Stimulated activated CD4-positive, alpha-beta T cell treated with anti-CD3 and anti-CD28 coated beads, Interleukin-2, amount 100 ng/mL, for 48 hours (primary cell): Measurements from ENCODE around the gene BRCA2.
A peak's percentile ranks its signal among the peaks of the same experiment; 100 is the strongest.
"Not testable (repeated sequence)": the region's sequence is repeated elsewhere in the genome, so short reads cannot be mapped to it uniquely, and the experiment has no call there.

Experiments
- DNase-seq, 2 donors: peaks; one replicate each; pipeline ENCODE4 v3.0.0-alpha.2; 2020

The BRCA2 gene

GRCh38 chr13:32314271-32315237, 754 bp upstream of the BRCA2 start:
- peak; percentile 40 to 49 for DNase-seq

- no peak for DNase-seq
These were observed 676 bp downstream of the BRCA2 start for GRCh38 chr13:32316028-32316339.

GRCh38 chr13:32316501-32316900, 1.2 kb downstream of the BRCA2 start:
- DNase-seq = no peak

GRCh38 chr13:32317716-32318465, 2.6 kb downstream of the BRCA2 start:
- no peak for DNase-seq

GRCh38 chr13:32320528-32320927, 5.2 kb downstream of the BRCA2 start:
- no peak for DNase-seq

GRCh38 chr13:32323912-32324311, 8.6 kb downstream of the BRCA2 start:
- no peak for DNase-seq

GRCh38 chr13:32330441-32330840, 15.1 kb downstream of the BRCA2 start:
- no peak for DNase-seq

- no peak for DNase-seq
These were observed 19.4 kb downstream of the BRCA2 start for GRCh38 chr13:32334671-32335070.

- DNase-seq = no peak
These were observed 25.6 kb downstream of the BRCA2 start for GRCh38 chr13:32340914-32341313.

- no peak for DNase-seq
These were observed 32.3 kb downstream of the BRCA2 start for GRCh38 chr13:32347651-32348050.

- not testable (repeated sequence) for DNase-seq
These were observed 35.6 kb downstream of the BRCA2 start for GRCh38 chr13:32350839-32351441.

GRCh38 chr13:32354040-32354439, 38.7 kb downstream of the BRCA2 start:
- DNase-seq = no peak

GRCh38 chr13:32355935-32356334, 40.6 kb downstream of the BRCA2 start:
- not testable (repeated sequence) for DNase-seq

- DNase-seq = no peak
These were observed 47.3 kb downstream of the BRCA2 start for GRCh38 chr13:32362574-32362973.

GRCh38 chr13:32370805-32371204, 55.5 kb downstream of the BRCA2 start:
- no peak for DNase-seq

GRCh38 chr13:32376642-32377415, 61.5 kb downstream of the BRCA2 start:
- DNase-seq = no peak

GRCh38 chr13:32378012-32378411, 62.7 kb downstream of the BRCA2 start:
- DNase-seq = no peak

GRCh38 chr13:32381539-32381938, 66.2 kb downstream of the BRCA2 start:
- DNase-seq = no peak

GRCh38 chr13:32383836-32384618, 68.7 kb downstream of the BRCA2 start:
- no peak for DNase-seq

- DNase-seq = no peak
These were observed 69.4 kb downstream of the BRCA2 start for GRCh38 chr13:32384702-32385101.

- no peak for DNase-seq
These were observed 70.1 kb downstream of the BRCA2 start for GRCh38 chr13:32385410-32385809.

- DNase-seq = no peak
These were observed 74.7 kb downstream of the BRCA2 start for GRCh38 chr13:32390048-32390447.
